IPS DF 6.9 (cell line): ENCODE measurements around the gene FAM222B.

Experiments used
- DNase-seq: peaks from one replicate; pipeline ENCODE4 v3.0.0-alpha.2; 2013; ENCODE audit warnings: low read depth, low spot score
- H3K27ac ChIP-seq: one replicate; pipeline ENCODE4 v1.5.1; 2013; ENCODE audit warnings: low read length, control low read depth
- H3K27me3 ChIP-seq: 2 replicates; pipeline ENCODE4 v1.6.1; 2013; ENCODE audit warnings: mild to moderate bottlenecking, low read length; ENCODE audit not compliant: control insufficient read depth, insufficient read depth
- H3K36me3 ChIP-seq: 2 replicates; pipeline ENCODE4 v1.6.1; 2013; ENCODE audit warnings: low read length; ENCODE audit not compliant: control insufficient read depth, insufficient read depth
- H3K4me1 ChIP-seq: 2 replicates; pipeline ENCODE4 v1.6.1; 2013; ENCODE audit warnings: low read length; ENCODE audit not compliant: control insufficient read depth, insufficient read depth
- H3K4me3 ChIP-seq: 2 replicates; pipeline ENCODE4 v1.5.1; 2013; ENCODE audit warnings: mild to moderate bottlenecking, low read length
- H3K9me3 ChIP-seq: 2 replicates; pipeline ENCODE4 v1.6.1; 2013; ENCODE audit warnings: low read length, inconsistent platforms; ENCODE audit not compliant: control insufficient read depth, insufficient read depth
- WGBS: extraction: QIAGEN DNeasy Blood & Tissue Kit; methylation state at CpG from one replicate; pipeline ENCODE4 v1.1.7; 2013; ENCODE audit warnings: mixed read lengths, missing lambda C conversion rate; ENCODE audit not compliant: insufficient read length, insufficient coverage; 5-methylcytosine and 5-hydroxymethylcytosine counted together

Gene FAM222B

GRCh38 chr17:28774206-28774605 lies 68.4 kb downstream of the FAM222B start:
- no peak overlapping the region for H3K27ac ChIP-seq
- H3K27me3 ChIP-seq: no peaks in the 10 kb centered on the region
- no peaks in the 10 kb centered on the region for H3K9me3 ChIP-seq
- no peak overlapping the region for H3K4me3 ChIP-seq
- DNase-seq: no peak
- H3K36me3 ChIP-seq: no peaks in the 10 kb centered on the region
- H3K4me1 ChIP-seq: no peaks in the 10 kb centered on the region
- no CpG with 5 or more reads among the region's 3 CpGs for WGBS

DNA sequence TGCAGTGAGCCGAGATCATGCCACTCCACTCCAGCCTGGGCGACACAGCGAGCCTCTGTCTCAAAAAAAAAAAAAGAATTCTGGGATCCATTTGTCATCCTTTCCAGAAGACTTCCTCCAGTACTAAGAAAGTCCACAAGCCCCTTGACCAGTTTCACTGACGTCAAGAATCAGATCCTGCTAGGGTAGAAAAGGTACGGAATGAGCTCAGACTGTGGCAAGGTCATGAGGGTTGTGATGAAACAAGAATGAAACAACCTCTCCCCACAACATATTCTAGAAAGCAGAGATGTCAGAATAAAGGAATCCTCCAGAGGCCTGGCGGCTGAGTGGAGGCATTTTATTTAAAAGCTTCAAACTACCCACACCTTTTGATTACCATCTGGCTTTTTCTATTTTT lies 68.9 kb downstream of the FAM222B start:
- no peak overlapping the region for H3K4me3 ChIP-seq
- no peaks in the 10 kb centered on the region for H3K9me3 ChIP-seq
- H3K27ac ChIP-seq: no peak overlapping the region
- no CpG with 5 or more reads among the region's 6 CpGs for WGBS
- DNase-seq: no peak
- no peaks in the 10 kb centered on the region for H3K4me1 ChIP-seq
- H3K27me3 ChIP-seq: no peaks in the 10 kb centered on the region
- H3K36me3 ChIP-seq: no peaks in the 10 kb centered on the region

DNA sequence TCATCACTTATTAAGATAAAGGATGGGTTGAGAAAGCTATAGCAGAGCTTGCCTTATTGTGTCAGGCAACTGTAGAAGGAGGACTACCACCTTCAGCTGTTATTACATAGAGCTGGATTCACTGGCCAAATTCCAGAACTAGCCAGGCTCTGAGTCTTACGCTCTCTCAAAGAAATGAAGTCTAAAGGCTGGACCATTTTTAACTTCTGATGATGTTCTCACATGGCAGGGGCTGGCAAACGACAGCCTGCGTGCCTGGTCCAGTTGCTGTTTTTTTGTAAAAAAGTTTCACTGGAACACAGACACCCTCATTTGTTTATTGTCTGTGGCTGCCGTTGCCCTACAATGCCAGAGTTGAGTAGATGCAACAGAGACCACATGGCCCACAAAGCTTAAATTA lies 77.6 kb downstream of the FAM222B start:
- Histone ChIP-seq H3K4me1 (peaks cover 1% of the 10 kb centered on the region; the same call in 1 of the 2 replicates), H3K27me3 (no peaks in the 10 kb centered on the region), H3K4me3 (no peak overlapping the region), H3K27ac (no peak overlapping the region), H3K9me3 (no peaks in the 10 kb centered on the region), H3K36me3 (peaks cover 3% of the 10 kb centered on the region; the same call in 1 of the 2 replicates)
- DNase-seq: no peak
- WGBS: no CpG with 5 or more reads among the region's 4 CpGs

GRCh38 chr17:28763804-28764266 lies 78.8 kb downstream of the FAM222B start:
- no CpG with 5 or more reads among the region's 5 CpGs for WGBS
- Histone ChIP-seq H3K9me3 (no peaks in the 10 kb centered on the region), H3K36me3 (peaks cover 11% of the 10 kb centered on the region), H3K4me3 (no peak overlapping the region), H3K27me3 (no peaks in the 10 kb centered on the region), H3K27ac (no peak overlapping the region), H3K4me1 (peaks cover 1% of the 10 kb centered on the region; the same call in 1 of the 2 replicates)
- DNase-seq: no peak

GRCh38 chr17:28763137-28763799 lies 79.3 kb downstream of the FAM222B start:
- no peaks in the 10 kb centered on the region for H3K27me3 ChIP-seq
- peaks cover 1% of the 10 kb centered on the region for H3K4me1 ChIP-seq
- no peaks in the 10 kb centered on the region for H3K9me3 ChIP-seq
- no peak for DNase-seq
- no CpG with 5 or more reads among the region's 1 CpG for WGBS
- H3K27ac ChIP-seq: no peak overlapping the region
- no peak overlapping the region for H3K4me3 ChIP-seq
- peaks cover 17% of the 10 kb centered on the region for H3K36me3 ChIP-seq

DNA sequence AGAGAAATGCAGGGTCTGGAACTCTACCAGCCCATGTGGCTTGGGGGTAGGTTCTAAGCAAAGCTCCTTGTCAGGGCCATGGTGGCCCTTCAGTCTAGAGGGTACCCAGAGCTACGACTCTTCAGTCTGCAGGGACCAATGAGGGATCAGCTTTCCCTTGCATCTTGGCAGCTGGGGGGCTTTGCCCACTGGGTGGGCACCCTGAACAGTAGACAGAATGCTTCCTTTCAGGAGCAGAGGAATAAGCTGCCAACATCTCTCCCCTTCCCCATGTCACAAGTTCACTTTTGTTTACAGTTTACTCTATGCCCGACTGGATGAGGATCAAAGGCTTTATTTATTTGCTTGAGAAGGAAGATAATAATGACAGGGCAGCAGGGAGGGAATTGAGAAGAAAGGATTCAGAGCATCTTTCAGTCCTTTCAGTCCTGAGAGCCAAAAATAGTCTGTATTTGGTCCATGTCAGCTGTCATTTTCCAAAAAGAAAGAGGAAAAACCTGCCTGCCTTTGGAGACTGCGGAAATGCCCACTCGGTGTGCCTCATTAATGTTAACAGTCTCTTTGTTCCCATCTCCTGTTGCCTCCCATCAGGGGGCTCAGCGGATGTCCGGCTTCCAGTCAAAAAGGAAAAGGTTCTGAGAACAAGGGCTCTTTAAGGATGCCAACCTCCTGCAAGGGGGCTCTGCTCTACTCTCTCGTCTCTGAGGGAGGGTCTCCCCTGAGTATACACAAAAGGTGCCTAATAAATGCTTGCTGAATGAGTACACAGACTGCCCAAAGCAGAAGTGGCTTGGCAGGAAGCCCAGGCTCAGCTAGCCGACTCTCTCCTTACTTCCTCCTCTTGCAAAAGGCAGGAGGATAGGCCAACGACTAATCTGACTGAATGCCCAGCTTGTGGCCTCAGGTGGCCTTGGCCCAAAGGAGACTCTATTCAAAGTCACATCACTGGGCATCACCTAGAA lies 81.7 kb downstream of the FAM222B start:
- Histone ChIP-seq H3K36me3 (peaks cover 14% of the 10 kb centered on the region), H3K9me3 (no peaks in the 10 kb centered on the region), H3K4me1 (peaks cover 1% of the 10 kb centered on the region), H3K27me3 (no peaks in the 10 kb centered on the region), H3K27ac (peak overlapping the region; percentile 87), H3K4me3 (no peak overlapping the region)
- DNase-seq: no peak
- no CpG with 5 or more reads among the region's 9 CpGs for WGBS

- peaks cover 1% of the 10 kb centered on the region for H3K4me1 ChIP-seq
- no peak for DNase-seq
- no peaks in the 10 kb centered on the region for H3K27me3 ChIP-seq
- no CpG with 5 or more reads among the region's 18 CpGs for WGBS
- no peak overlapping the region for H3K27ac ChIP-seq
- H3K9me3 ChIP-seq: no peaks in the 10 kb centered on the region
- no peak overlapping the region for H3K4me3 ChIP-seq
- H3K36me3 ChIP-seq: peaks cover 14% of the 10 kb centered on the region
These were observed 83.2 kb downstream of the FAM222B start for GRCh38 chr17:28759256-28759865.

- H3K9me3 ChIP-seq: no peaks in the 10 kb centered on the region
- H3K4me3 ChIP-seq: no peak overlapping the region; the same call in 1 of the 2 replicates
- no peak for DNase-seq
- H3K27me3 ChIP-seq: no peaks in the 10 kb centered on the region
- WGBS: no CpG with 5 or more reads among the region's 32 CpGs
- H3K4me1 ChIP-seq: peaks cover 1% of the 10 kb centered on the region
- peaks cover 14% of the 10 kb centered on the region for H3K36me3 ChIP-seq
- no peak overlapping the region for H3K27ac ChIP-seq
These were observed 84.0 kb downstream of the FAM222B start for GRCh38 chr17:28758411-28759121.

DNA sequence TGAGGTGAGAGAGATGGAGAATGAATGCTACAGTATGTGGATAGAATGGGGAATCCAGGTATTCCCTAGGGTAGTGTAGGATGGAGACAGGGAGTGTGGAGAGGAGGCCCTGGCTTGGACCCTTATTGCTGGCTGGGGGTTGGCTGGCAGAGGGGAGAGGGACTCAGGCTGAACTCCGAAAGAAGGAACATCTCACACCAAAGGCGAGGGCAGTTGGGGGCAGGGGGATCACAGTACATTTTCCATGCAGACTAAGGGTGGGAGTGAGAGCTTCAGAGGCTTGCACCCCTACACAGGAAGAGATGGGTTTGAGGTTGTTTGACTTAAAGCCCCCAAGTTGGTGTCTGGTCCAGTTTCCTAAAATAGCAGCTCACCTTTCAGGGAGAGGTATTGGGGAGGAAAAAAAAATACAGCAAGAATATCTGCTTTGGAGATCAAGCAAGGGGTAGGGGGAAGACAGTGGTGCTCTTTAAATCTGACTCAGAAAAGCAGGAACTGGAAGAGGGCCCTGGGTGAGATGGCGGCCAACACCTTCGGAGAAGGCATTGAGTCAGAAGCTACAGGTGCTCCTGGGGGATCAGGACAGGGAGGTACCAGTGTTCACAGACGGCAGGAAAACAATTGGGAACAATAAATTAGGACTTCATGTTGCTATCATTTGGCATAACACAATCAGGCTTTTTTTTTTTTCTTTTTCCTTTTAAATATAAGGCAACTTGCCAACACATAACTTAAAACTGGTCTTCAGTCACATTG lies 86.4 kb downstream of the FAM222B start:
- WGBS: no CpG with 5 or more reads among the region's 5 CpGs
- DNase-seq: no peak
- H3K36me3 ChIP-seq: peaks cover 14% of the 10 kb centered on the region
- no peak overlapping the region for H3K4me3 ChIP-seq
- no peaks in the 10 kb centered on the region; the same call in none of the 2 replicates for H3K4me1 ChIP-seq
- H3K27me3 ChIP-seq: no peaks in the 10 kb centered on the region
- no peak overlapping the region for H3K27ac ChIP-seq
- no peaks in the 10 kb centered on the region for H3K9me3 ChIP-seq
